Heart right ventricle (tissue), 16 donors: ENCODE results near the gene MNT. TPM values are rescaled to one million over a fixed set of nuclear protein-coding genes. Genes with fewer than 3 reads are reported as not detected.

Experiments used
- ATAC-seq, 8 donors: fragments of 200-7000 bp; cut with Tn5 transposase; one replicate each; pipeline ENCODE4 v1.9.1; 2020; ENCODE audit warnings: mild to moderate bottlenecking in 8 of 8, moderate library complexity in 8 of 8, moderate number of reproducible peaks in 1 of 8
- DNase-seq, 2 donors: peaks; one replicate each; pipeline ENCODE4 v3.0.0-alpha.2; 2020
- H3K27ac ChIP-seq, 10 donors: fragments of 200-600 bp; sonication (generic) in 2 of 10; one replicate each; pipeline versions ENCODE4 v1.5.0 to v1.8.0; 2020 to 2022; ENCODE audit warnings: mild to moderate bottlenecking in 3 of 10
- H3K27me3 ChIP-seq, 7 donors: fragments of 200-600 bp; one replicate each; pipeline ENCODE4 v1.8.0; 2021 to 2022; ENCODE audit warnings: mild to moderate bottlenecking in 2 of 7
- H3K36me3 ChIP-seq, 9 donors: fragments of 200-600 bp; sonication (generic) in 1 of 9; one replicate each; pipeline versions ENCODE4 v1.5.0 to v1.8.0; 2020 to 2022; ENCODE audit warnings: mild to moderate bottlenecking in 2 of 9
- H3K4me1 ChIP-seq, 9 donors: fragments of 200-600 bp; sonication (generic) in 1 of 9; one replicate each; pipeline versions ENCODE4 v1.5.0 to v1.8.0; 2020 to 2022; ENCODE audit warnings: mild to moderate bottlenecking in 4 of 9
- H3K4me3 ChIP-seq, 10 donors: fragments of 200-600 bp; sonication (generic) in 2 of 10; one replicate each; pipeline versions ENCODE4 v1.5.0 to v1.8.0; 2020 to 2022; ENCODE audit warnings: mild to moderate bottlenecking in 7 of 10, moderate library complexity in 2 of 10
- H3K9me3 ChIP-seq, 11 donors: fragments of 200-600 bp in 10 of 11; sonication (generic) in 2 of 11; one replicate each; pipeline versions ENCODE4 v1.5.0 to v1.8.0; 2013 to 2022; ENCODE audit warnings: mild to moderate bottlenecking in 2 of 11, control low read depth in 1 of 11, moderate library complexity in 1 of 11
- CTCF ChIP-seq, 9 donors: fragments of 200-600 bp; sonication (generic) in 2 of 9; IDR thresholded peaks; one replicate each; pipeline versions ENCODE4 v1.5.0 to v1.8.0; 2021 to 2022; ENCODE audit warnings: antibody characterized with exemption in 9 of 9, mild to moderate bottlenecking in 5 of 9, moderate library complexity in 1 of 9
- WGBS, 2 donors: extraction: QIAGEN DNeasy Blood & Tissue Kit; methylation state at CpG; one replicate each; pipeline ENCODE4 v1.1.7; 2013; ENCODE audit warnings: inconsistent platforms in 1 of 2; 5-methylcytosine and 5-hydroxymethylcytosine counted together
- intact Hi-C, 10 donors: fragments of 100-400 bp; cut with DNase I; formaldehyde crosslinking; loops; one replicate each; pipeline versions ENCODE4 v1.11.1 to v1.14.2; 2022
- polyA plus RNA-seq, 2 donors: library from polyadenylated mRNA; stranded (reverse); fragments of 200-250 nt; gene quantifications; one replicate each; pipeline ENCODE4 v1.2.3, GENCODE V29; 2013
- total RNA-seq, 10 donors: library from RNA; stranded (reverse); fragmentation: NEBNext Ultra II Directional in 3 of 10; extraction: Animal tissue kit (Norgen Biotek cat#: 25700) in 3 of 10; gene quantifications; one replicate each; pipeline versions ENCODE4 v1.2.1 to v1.2.4, GENCODE V29; 2021 to 2023
- donor health status: Arrhythmogenic right ventricular cardiomyopathy.
- donor health status: ischemic (EF 13 %, LVEDD 7.1; RV severe dilation, severe dysfunction).
- donor health status: healthy with polysubstance abuse.
- donor health status: DM: no; HTN: yes; CAD: no.
- donor health status: DM: no; HTN: no; CAD: no.
- donor health status: ischemic (EF 25% LVEDD 6.9; RV normal size, moderate dysfunction).
- donor health status: ischemic (EF 25% LVEDD 5.7; RV mildly dilated, moderate dysfunction).
- donor health status: healthy.
- donor health status: DM: yes; HTN: yes; CAD: no.
- donor health status: Ischemic cardiomyopathy.
- donor health status: ischemic (EF 35%, LVEDD 5.7; RV mildly dilated, moderate dysfunction).
- donor health status: nonischemic (EF 11% LVEDD 7.7; RV severe dilation, severe dysfunction).
- donor health status: DM: yes; HTN: yes; CAD: no.
- donor health status: PGD.
- donor health status: ischemic (EF 29% LVEDD 5.4; RV normal size, mild dysfunction).
- donor health status: nonischemic (EF 23%, LVEDD 6.1; RV moderate dilation, normal function).

MNT gene
- total and polyA plus RNA-seq, 12 donors: 5.0 to 14.1 (median 11.0) TPM

GRCh38 chr17:2372180-2372579 is 28.7 kb downstream of the MNT start:
- intact Hi-C loops: no loop called here
- peaks cover 12 to 30% (median 19%) of the 10 kb centered on the region in 9 donors for H3K4me1 ChIP-seq
- WGBS, 2 donors: 95 to 96% methylated on average over 25 to 26 of the region's 26 CpGs
- H3K9me3 ChIP-seq: no peaks in the 10 kb centered on the region
- ATAC-seq (no peak), DNase-seq (no peak)
- H3K27me3 ChIP-seq: no peaks in the 10 kb centered on the region
- no peak for TF ChIP-seq CTCF (IDR thresholded peaks at IDR 0.05)
- H3K36me3 ChIP-seq: peaks cover 0 to 71% (median 3%) of the 10 kb centered on the region in 9 donors
- no peak overlapping the region for H3K27ac ChIP-seq
- no peak overlapping the region for H3K4me3 ChIP-seq

DNA sequence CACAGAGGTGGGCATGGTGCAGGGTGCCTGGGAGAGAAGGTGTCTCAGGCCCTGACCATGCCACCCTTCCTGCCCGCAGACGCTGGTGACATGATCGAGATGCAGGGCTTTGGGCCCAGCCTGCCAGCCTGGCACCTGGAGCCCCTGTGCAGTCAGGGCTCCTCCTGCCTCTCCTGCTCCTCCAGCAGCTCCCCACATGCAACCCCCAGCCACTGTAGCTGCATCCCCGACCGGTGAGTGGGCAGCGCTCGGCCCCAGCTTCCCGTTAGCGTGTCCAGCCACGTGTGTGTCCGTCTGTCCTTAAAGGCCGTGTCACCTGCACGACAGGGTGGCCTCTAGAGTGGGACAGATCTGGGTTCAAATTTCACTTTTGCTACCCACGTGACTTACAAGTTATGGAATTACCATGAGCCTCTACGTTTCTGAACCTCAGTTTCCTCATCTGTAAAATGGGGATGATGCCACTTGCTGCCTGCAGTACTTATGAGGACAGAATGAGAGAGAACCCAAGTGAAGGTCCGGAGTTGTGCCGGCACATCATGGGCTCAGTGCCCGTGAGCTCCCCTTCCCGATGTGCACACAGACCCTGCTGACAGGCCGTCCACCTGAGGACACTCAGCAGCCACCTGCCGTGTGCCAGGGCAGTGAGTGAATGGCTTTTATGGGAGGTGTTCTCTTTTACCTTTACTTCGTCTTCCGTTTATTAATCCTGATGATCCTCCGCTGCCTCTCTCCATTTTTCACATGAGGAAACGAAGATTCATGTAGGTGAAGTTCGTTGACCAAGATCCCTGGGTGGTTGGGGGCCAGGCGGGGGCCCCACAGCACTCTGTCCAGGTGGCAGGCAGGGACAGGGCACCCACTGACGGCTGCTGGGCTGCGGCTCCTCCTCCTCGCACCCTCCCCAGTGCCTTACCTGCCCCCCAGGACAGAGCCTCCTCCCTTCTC is 29.4 kb downstream of the MNT start:
- DNase-seq: no peak
- TF ChIP-seq CTCF (IDR thresholded peaks at IDR 0.05): no peak
- WGBS, 2 donors: 95% methylated on average over 30 of the region's 30 CpGs

DNA sequence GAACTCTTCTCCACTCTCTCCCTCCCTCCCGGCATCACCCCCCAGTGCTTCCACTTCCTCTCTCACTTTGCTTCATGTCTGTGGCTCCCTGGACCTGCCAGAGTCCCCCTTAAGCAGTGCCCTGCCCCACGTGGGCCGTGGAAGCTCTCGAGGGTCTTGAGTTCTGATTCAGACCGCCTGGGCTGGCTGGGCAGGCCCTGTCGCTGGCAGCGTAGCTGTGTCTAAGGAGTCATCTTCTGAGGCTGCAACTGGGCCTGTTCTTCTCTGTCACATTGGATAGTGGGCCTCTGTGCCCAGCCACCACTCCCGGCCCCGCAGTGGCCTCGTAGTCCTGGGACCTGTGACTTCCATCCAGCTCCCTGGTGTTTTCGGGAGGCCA is 30.7 kb downstream of the MNT start:
- Histone ChIP-seq H3K27ac (no peak overlapping the region), H3K4me3 (no peak overlapping the region), H3K9me3 (no peaks in the 10 kb centered on the region), H3K36me3 (peaks cover 0 to 70% (median 0%) of the 10 kb centered on the region in 9 donors), H3K4me1 (peaks cover 12 to 30% (median 19%) of the 10 kb centered on the region in 9 donors), H3K27me3 (no peaks in the 10 kb centered on the region)
- WGBS, 2 donors: 88 to 90% methylated on average over 11 of the region's 11 CpGs
- no peak for TF ChIP-seq CTCF (IDR thresholded peaks at IDR 0.05)
- intact Hi-C loops: no loop called here
- DNase-seq: no peak
- no peak for ATAC-seq

More for the DNA sequence above, 29.4 kb downstream of the MNT start:
- intact Hi-C loops: no loop called here
- H3K27me3 ChIP-seq: no peaks in the 10 kb centered on the region
- H3K4me3 ChIP-seq: no peak overlapping the region
- ATAC-seq: no peak
- H3K9me3 ChIP-seq: no peaks in the 10 kb centered on the region
- no peak overlapping the region for H3K27ac ChIP-seq
- H3K36me3 ChIP-seq: peaks cover 0 to 71% (median 3%) of the 10 kb centered on the region in 9 donors
- peaks cover 12 to 30% (median 19%) of the 10 kb centered on the region in 9 donors for H3K4me1 ChIP-seq

DNA sequence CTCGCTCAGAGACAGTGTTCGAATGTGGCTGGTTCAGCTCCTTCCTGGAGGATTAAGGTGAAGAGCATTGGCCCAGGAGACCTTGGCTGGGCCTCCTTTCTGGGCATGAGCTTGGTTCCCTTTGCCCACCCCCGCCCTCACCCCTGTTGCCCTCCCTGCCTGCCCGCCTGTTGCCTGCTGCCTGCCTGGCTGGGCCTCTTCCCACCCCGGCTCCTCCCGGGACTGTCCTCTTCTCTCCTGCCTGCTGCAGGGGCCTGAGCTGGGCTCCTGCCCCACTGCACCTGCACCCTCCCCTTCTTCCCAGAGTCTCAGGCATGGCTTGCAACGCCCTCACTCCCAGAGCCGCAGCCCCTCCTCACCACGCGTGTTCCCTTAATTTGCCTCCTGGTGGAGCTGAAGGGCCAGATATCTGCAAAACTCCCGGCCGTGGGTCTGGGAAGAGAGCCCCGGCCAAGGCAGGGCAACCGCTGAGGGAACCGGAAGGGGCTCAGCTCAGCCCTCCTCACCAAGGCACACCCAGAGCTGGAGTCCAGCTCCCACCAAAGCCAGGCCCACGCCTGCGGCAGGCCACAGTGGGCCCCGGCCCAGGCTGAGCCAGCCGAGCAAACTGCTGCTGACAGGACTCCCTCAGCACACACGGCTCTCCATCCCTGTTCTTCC is 31.2 kb downstream of the MNT start:
- no peaks in the 10 kb centered on the region for H3K9me3 ChIP-seq
- H3K4me3 ChIP-seq: no peak overlapping the region
- ATAC-seq (peak in 4 of 8 donors; percentile 7 to 25 (median 10)), DNase-seq (no peak)
- no peak overlapping the region for H3K27ac ChIP-seq
- TF ChIP-seq CTCF (IDR thresholded peaks at IDR 0.05): peak in 2 of 9 donors; percentile 4 to 10
- intact Hi-C loops: loop anchor here in 2 of 10 donors (10.0 kb wide), 1 partner anchor 45 kb away; no protein-coding TSS in a partner anchor
- no peaks in the 10 kb centered on the region for H3K27me3 ChIP-seq
- peaks cover 0 to 69% (median 0%) of the 10 kb centered on the region in 9 donors for H3K36me3 ChIP-seq
- H3K4me1 ChIP-seq: peaks cover 14 to 35% (median 23%) of the 10 kb centered on the region in 9 donors
- 67 to 69% methylated on average over 20 of the region's 20 CpGs for WGBS, 2 donors
